HepG2 (cell line): ENCODE measurements around the gene ADARB2. TPM values are rescaled to one million over a fixed set of nuclear protein-coding genes. Genes with fewer than 3 reads are reported as not detected.

Experiments used
- ATAC-seq: fragments of 200-7000 bp; cut with Tn5 transposase; 3 replicates; pipeline ENCODE4 v1.9.1; 2020; ENCODE audit warnings: mild to moderate bottlenecking, moderate library complexity
- BruUV-seq: library from RNA; stranded (reverse); fragments of 400-500 nt; replicated peaks from 2 replicates; lab custom pipeline; 2021; lab: Mats Ljungman, UMichigan
- CTCF ChIA-PET: fragments of 300-600 bp; formaldehyde crosslinking; extraction: SDS; loops from one replicate; lab custom pipeline; 2021; ENCODE audit warnings: low total read pairs, inconsistent platforms, low intra/inter-chr PET ratio; lab: Yijun Ruan, JAX
- POLR2A ChIA-PET: fragments of 350-600 bp; sonication (Branson Sonifier 250); formaldehyde crosslinking; loops from one replicate; lab custom pipeline; 2020; ENCODE audit warnings: antibody characterized with exemption, inconsistent platforms; lab: Yijun Ruan, JAX
- DNase-seq: peaks from one replicate; pipeline ENCODE4 v3.0.0-alpha.2; 2015; ENCODE audit warnings: low spot score
- FAIRE-seq: peaks from 3 replicates; lab custom pipeline; 2011; peaks lifted over from hg19 to GRCh38; lab: Jason Lieb, UNC
- H2AFZ ChIP-seq: one replicate; pipeline ENCODE4 v1.6.1; 2011; ENCODE audit warnings: low read length, inconsistent platforms
- H3K27ac ChIP-seq: fragments of 300-600 bp; 3 replicates; pipeline ENCODE4 v1.8.0; 2011; ENCODE audit warnings: mixed run types, mild to moderate bottlenecking, mixed read lengths, low read length, inconsistent platforms; ENCODE audit not compliant: insufficient read depth; ENCODE audit errors: extremely low read length
- H3K27me3 ChIP-seq, 2 experiments: fragments of 200-600 bp in 1 of 2; 2 replicates in 1 of 2; 3 replicates in 1 of 2; pipeline versions ENCODE4 v1.6.0 to v1.8.0; 2011; ENCODE audit warnings: low read length in 2 of 2, mild to moderate bottlenecking in 2 of 2, moderate library complexity in 2 of 2, inconsistent platforms in 1 of 2; ENCODE audit not compliant: insufficient read depth in 2 of 2, control insufficient read depth in 1 of 2
- H3K36me3 ChIP-seq, 2 experiments: fragments of 200-600 bp in 1 of 2; replicated peaks in 1 of 2; 2 replicates in 1 of 2; 3 replicates in 1 of 2; pipeline versions ENCODE4 v1.5.1 to v1.8.0; 2011; ENCODE audit warnings: low read length in 2 of 2, inconsistent platforms in 1 of 2; ENCODE audit not compliant: insufficient read depth in 2 of 2, control insufficient read depth in 1 of 2
- H3K4me1 ChIP-seq: 2 replicates; pipeline ENCODE4 v1.5.1; 2012; ENCODE audit warnings: low read length, inconsistent platforms; ENCODE audit not compliant: insufficient read depth
- H3K4me2 ChIP-seq: 2 replicates; pipeline ENCODE4 v1.6.0; 2011; ENCODE audit warnings: low read depth, low read length, inconsistent platforms
- H3K4me3 ChIP-seq, 3 experiments: fragments of 200-600 bp in 1 of 3; sonication (generic), shearing (Covaris generic) in 1 of 3; replicated peaks in 1 of 3; 2 replicates each; pipeline ENCODE4 v1.5.1; 2011 to 2016; ENCODE audit warnings: low read length in 3 of 3, inconsistent platforms in 2 of 3, low read depth in 2 of 3, mild to moderate bottlenecking in 2 of 3, control low read depth in 1 of 3, mixed read lengths in 1 of 3; ENCODE audit not compliant: insufficient read depth in 1 of 3
- H3K79me2 ChIP-seq: one replicate; pipeline ENCODE4 v1.6.1; 2011; ENCODE audit warnings: low read length, inconsistent platforms; ENCODE audit not compliant: insufficient read depth
- H3K9ac ChIP-seq: 2 replicates; pipeline ENCODE4 v1.6.0; 2011; ENCODE audit warnings: mild to moderate bottlenecking, low read depth, low read length, inconsistent platforms; ENCODE audit not compliant: insufficient read depth
- H3K9me3 ChIP-seq: 2 replicates; pipeline ENCODE4 v1.5.1; 2012; ENCODE audit warnings: mild to moderate bottlenecking, low read length
- H4K20me1 ChIP-seq: 2 replicates; pipeline ENCODE4 v1.6.0; 2011; ENCODE audit warnings: inconsistent platforms, mild to moderate bottlenecking, low read length, moderate library complexity; ENCODE audit not compliant: insufficient read depth
- EZH2 ChIP-seq: conservative IDR thresholded peaks from 2 replicates; pipeline ENCODE4 v1.6.1; 2012; ENCODE audit warnings: mild to moderate bottlenecking, low read depth, low read length, moderate library complexity
- FOSL2 ChIP-seq: sonication (generic); formaldehyde crosslinking; IDR thresholded peaks from 2 replicates; pipeline ENCODE4 v1.4.0; 2020; ENCODE audit warnings: missing genetic modification reagents
- HNF1B ChIP-seq: sonication (generic); formaldehyde crosslinking; IDR thresholded peaks from 2 replicates; pipeline ENCODE4 v1.5.1; 2020; ENCODE audit warnings: mild to moderate bottlenecking, moderate library complexity, missing genetic modification reagents
- REPIN1 ChIP-seq: sonication (generic); formaldehyde crosslinking; IDR thresholded peaks from 2 replicates; pipeline ENCODE4 v1.8.0; 2022; ENCODE audit warnings: missing genetic modification reagents, low read depth, mild to moderate bottlenecking, borderline replicate concordance
- SMARCC2 ChIP-seq: fragments of 450-650 bp; IDR thresholded peaks from 2 replicates; pipeline ENCODE4 v1.6.1; 2017; ENCODE audit warnings: antibody characterized with exemption, mild to moderate bottlenecking
- SSRP1 ChIP-seq: IDR thresholded peaks from 2 replicates; pipeline ENCODE4 v1.6.1; 2016; ENCODE audit warnings: control low read depth
- ZFP37 ChIP-seq: sonication (generic); formaldehyde crosslinking; IDR thresholded peaks from 2 replicates; pipeline ENCODE4 v1.4.0; 2020; ENCODE audit warnings: missing genetic modification reagents, borderline replicate concordance
- ZFP91 ChIP-seq: sonication (generic); formaldehyde crosslinking; IDR thresholded peaks from 2 replicates; pipeline ENCODE4 v1.9.0; 2022; ENCODE audit warnings: missing genetic modification reagents, mild to moderate bottlenecking, borderline replicate concordance
- ZNF616 ChIP-seq: sonication (generic); formaldehyde crosslinking; IDR thresholded peaks from 2 replicates; pipeline ENCODE4 v1.5.0; 2020; ENCODE audit warnings: low read depth, mild to moderate bottlenecking, missing genetic modification reagents
- WGBS: methylation state at CpG from one replicate; pipeline ENCODE4 v1.1.6; 2017; ENCODE audit warnings: low lambda C conversion rate; 5-methylcytosine and 5-hydroxymethylcytosine counted together
- in situ Hi-C: cut with HindIII; loops from 2 replicates; pipeline ENCODE4 v1.10.0; 2017; ENCODE audit warnings: low pct_unique_long_range_greater_than_20kb; ENCODE audit not compliant: extremely low pct_ligation_motif_present
- intact Hi-C: fragments of 100-400 bp; cut with micrococcal nuclease; formaldehyde crosslinking; loops from one replicate; pipeline ENCODE4 v1.10.0; 2022; ENCODE audit not compliant: unreplicated experiment
- polyA plus RNA-seq, 8 experiments: library from polyadenylated mRNA; depleted of rRNA in 3 of 8; stranded (reverse) in 7 of 8; unstranded in 1 of 8; fragments of >200 nt; fragmentation: Illumina TruSeq in 4 of 8; extraction: Trizol in 4 of 8; gene quantifications; 2 replicates each; pipeline versions ENCODE4 v1.2.1 to v1.2.3, GENCODE V29; 2011 to 2016; ENCODE audit warnings: low read depth in 4 of 8, missing spikeins in 1 of 8, mixed read lengths in 1 of 8; ENCODE audit not compliant: insufficient read depth in 1 of 8
- total RNA-seq, 5 experiments: library from RNA; depleted of rRNA; stranded (reverse); fragments of >200 nt; fragmentation: Illumina TruSeq; extraction: Trizol; gene quantifications; 2 replicates each; pipeline ENCODE4 v1.2.3, GENCODE V29; 2016; ENCODE audit warnings: low read depth in 1 of 5
- TF ChIP-seq, protein P1 (sequence below): sonication (generic); formaldehyde crosslinking; IDR thresholded peaks from 2 replicates; pipeline ENCODE4 v1.4.0; 2020; ENCODE audit warnings: missing genetic modification reagents, mild to moderate bottlenecking, borderline replicate concordance

ADARB2 gene
- total and polyA plus RNA-seq, 2 of the 13 experiments (the other 11 are each of a cell fraction or from before 2014, with no cell fraction given): not detected

GRCh38 chr10:1608851-1609647 lies 128.3 kb downstream of the ADARB2 start:
- Histone ChIP-seq H2AFZ (no peak overlapping the region), H3K4me2 (no peak overlapping the region), H3K79me2 (no peaks in the 10 kb centered on the region), H3K36me3 (no peaks in the 10 kb centered on the region), H3K9me3 (no peaks in the 10 kb centered on the region), H3K27ac (no peak overlapping the region), H3K27me3 (peaks cover 6 to 75% of the 10 kb centered on the region in 2 experiments; a peak in 4 of 5 replicates), H3K4me1 (no peaks in the 10 kb centered on the region), H3K9ac (no peak overlapping the region), H4K20me1 (no peaks in the 10 kb centered on the region), H3K4me3 (no peak overlapping the region)
- in situ Hi-C loops (no loop called here), intact Hi-C loops (no loop called here)
- ChIA-PET CTCF (no interaction called here), POLR2A (no interaction called here)
- FAIRE-seq (no peak), ATAC-seq (no peak), DNase-seq (no peak)
- BruUV-seq: no TSS peak
- WGBS: 13% methylated on average over 17 of the region's 28 CpGs
- TF ChIP-seq EZH2 (0 out of 2 replicates have a peak, but pooled peaks have one; percentile 67), ZFP91 (CRISPR knock-in tag) (no peak)

DNA sequence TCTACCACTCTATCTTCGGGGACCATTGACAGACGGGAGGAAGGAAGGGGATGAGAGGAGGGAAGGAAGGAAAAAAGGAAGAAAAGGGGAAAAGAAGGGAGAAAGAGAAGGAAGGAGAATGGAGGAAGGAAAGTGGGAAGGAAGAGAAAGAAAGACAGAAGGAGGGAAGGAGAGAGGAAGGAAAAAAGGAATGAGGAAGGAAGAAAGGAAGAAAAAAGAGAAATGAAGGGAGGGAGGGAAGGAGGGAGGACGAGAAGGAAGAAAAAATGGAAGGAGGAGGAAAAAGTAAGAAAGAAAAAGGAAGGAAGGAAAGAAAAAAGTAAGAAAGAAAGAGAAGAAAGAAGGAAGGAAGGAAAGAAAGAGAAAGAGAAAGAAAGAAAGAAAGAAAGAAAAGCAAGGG lies 128.9 kb downstream of the ADARB2 start:
- no peak overlapping the region for H3K4me3 ChIP-seq
- DNase-seq (no peak), FAIRE-seq (no peak), ATAC-seq (no peak)
- 8% methylated on average over 3 of the region's 3 CpGs for WGBS
- H3K4me2 ChIP-seq: no peak overlapping the region
- no peaks in the 10 kb centered on the region for H3K4me1 ChIP-seq
- no peak overlapping the region for H3K9ac ChIP-seq
- H4K20me1 ChIP-seq: no peaks in the 10 kb centered on the region
- in situ Hi-C loops: no loop called here
- H3K79me2 ChIP-seq: no peaks in the 10 kb centered on the region
- H2AFZ ChIP-seq: no peak overlapping the region
- ChIA-PET CTCF (no interaction called here), POLR2A (no interaction called here)
- H3K27me3 ChIP-seq: peaks cover 6 to 74% of the 10 kb centered on the region in 2 experiments; a peak in 4 of 5 replicates
- no peak overlapping the region for H3K27ac ChIP-seq
- H3K9me3 ChIP-seq: no peaks in the 10 kb centered on the region
- no peaks in the 10 kb centered on the region for H3K36me3 ChIP-seq
- intact Hi-C loops: no loop called here
- no TSS peak for BruUV-seq
- no peak for TF ChIP-seq ZFP37 (CRISPR knock-in tag)
- TF ChIP-seq REPIN1: no peak
- no peak for TF ChIP-seq SSRP1 (CRISPR knock-in tag)
- TF ChIP-seq SMARCC2: no peak
- no peak for TF ChIP-seq ZNF616 (CRISPR knock-in tag)
- no peak for TF ChIP-seq HNF1B (CRISPR knock-in tag)
- TF ChIP-seq, protein P1, sequence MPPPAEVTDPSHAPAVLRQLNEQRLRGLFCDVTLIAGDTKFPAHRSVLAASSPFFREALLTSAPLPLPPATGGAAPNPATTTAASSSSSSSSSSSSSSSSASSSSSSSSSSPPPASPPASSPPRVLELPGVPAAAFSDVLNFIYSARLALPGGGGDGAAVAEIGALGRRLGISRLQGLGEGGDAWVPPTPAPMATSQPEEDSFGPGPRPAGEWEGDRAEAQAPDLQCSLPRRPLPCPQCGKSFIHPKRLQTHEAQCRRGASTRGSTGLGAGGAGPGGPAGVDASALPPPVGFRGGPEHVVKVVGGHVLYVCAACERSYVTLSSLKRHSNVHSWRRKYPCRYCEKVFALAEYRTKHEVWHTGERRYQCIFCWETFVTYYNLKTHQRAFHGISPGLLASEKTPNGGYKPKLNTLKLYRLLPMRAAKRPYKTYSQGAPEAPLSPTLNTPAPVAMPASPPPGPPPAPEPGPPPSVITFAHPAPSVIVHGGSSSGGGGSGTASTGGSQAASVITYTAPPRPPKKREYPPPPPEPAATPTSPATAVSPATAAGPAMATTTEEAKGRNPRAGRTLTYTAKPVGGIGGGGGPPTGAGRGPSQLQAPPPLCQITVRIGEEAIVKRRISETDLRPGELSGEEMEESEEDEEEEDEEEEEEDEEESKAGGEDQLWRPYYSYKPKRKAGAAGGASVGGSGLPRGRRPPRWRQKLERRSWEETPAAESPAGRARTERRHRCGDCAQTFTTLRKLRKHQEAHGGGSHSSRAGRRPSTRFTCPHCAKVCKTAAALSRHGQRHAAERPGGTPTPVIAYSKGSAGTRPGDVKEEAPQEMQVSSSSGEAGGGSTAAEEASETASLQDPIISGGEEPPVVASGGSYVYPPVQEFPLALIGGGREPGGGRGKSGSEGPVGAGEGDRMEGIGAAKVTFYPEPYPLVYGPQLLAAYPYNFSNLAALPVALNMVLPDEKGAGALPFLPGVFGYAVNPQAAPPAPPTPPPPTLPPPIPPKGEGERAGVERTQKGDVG (CRISPR knock-in tag): no peak
- TF ChIP-seq FOSL2 (CRISPR knock-in tag): no peak
